B cell (primary cell): ENCODE data around the gene EPAS1. TPM values are rescaled to one million over a fixed set of nuclear protein-coding genes. Genes with fewer than 3 reads are reported as not detected.

Experiments
- ATAC-seq: fragments of 200-7000 bp; cut with Tn5 transposase; one replicate; pipeline ENCODE4 v1.10.0; 2021; ENCODE audit warnings: low read depth, mild to moderate bottlenecking, moderate number of reproducible peaks, moderate library complexity
- CTCF ChIA-PET: fragments of 350-600 bp; sonication (Branson Sonifier 250); formaldehyde crosslinking; loops from one replicate; lab custom pipeline; 2021; ENCODE audit warnings: antibody characterized with exemption, inconsistent platforms; lab: Charles Lee
- POLR2A ChIA-PET: fragments of 350-600 bp; sonication (Branson Sonifier 250); formaldehyde crosslinking; loops from one replicate; lab custom pipeline; 2021; ENCODE audit warnings: antibody characterized with exemption; lab: Charles Lee
- DNase-seq: peaks from one replicate; pipeline ENCODE4 v3.0.0; 2013
- H2AFZ ChIP-seq: 2 replicates; pipeline ENCODE4 v1.6.1; 2012; ENCODE audit warnings: mild to moderate bottlenecking, low read depth, low read length; ENCODE audit not compliant: insufficient read depth, poor library complexity, severe bottlenecking
- H3K27ac ChIP-seq, 2 donors: 1 replicate in 1 of 2; 2 replicates in 1 of 2; pipeline ENCODE4 v1.5.1; 2012 to 2013; ENCODE audit warnings: low read length in 2 of 2, mild to moderate bottlenecking in 2 of 2, moderate library complexity in 1 of 2
- H3K27me3 ChIP-seq, 4 experiments: fragments of 200-600 bp in 1 of 4; sonication (generic) in 1 of 4; replicated peaks in 1 of 4; 1 replicate in 2 of 4; 2 replicates in 2 of 4; pipeline versions ENCODE4 v1.6.1 to v1.7.0; 2013 to 2016; ENCODE audit warnings: low read length in 3 of 4, mild to moderate bottlenecking in 2 of 4, mixed read lengths in 1 of 4, moderate library complexity in 1 of 4; ENCODE audit not compliant: insufficient read depth in 4 of 4, control insufficient read depth in 3 of 4; ENCODE audit errors: control extremely low read depth in 1 of 4
- H3K36me3 ChIP-seq, 2 experiments: replicated peaks in 1 of 2; 1 replicate in 1 of 2; 2 replicates in 1 of 2; pipeline versions ENCODE4 v1.6.1 to v1.7.1; 2013; ENCODE audit warnings: low read length in 1 of 2; ENCODE audit not compliant: insufficient read depth in 2 of 2, control insufficient read depth in 1 of 2; ENCODE audit errors: control extremely low read depth in 1 of 2, extremely low read depth in 1 of 2
- H3K4me1 ChIP-seq, 2 donors: fragments of 200-600 bp in 1 of 2; sonication (generic) in 1 of 2; 1 replicate in 1 of 2; 2 replicates in 1 of 2; pipeline versions ENCODE4 v1.5.1 to v1.6.1; 2013 to 2017; ENCODE audit warnings: low read length in 2 of 2; ENCODE audit not compliant: control insufficient read depth in 2 of 2, insufficient read depth in 2 of 2
- H3K4me2 ChIP-seq: replicated peaks from 2 replicates; pipeline ENCODE3; 2012; ENCODE audit warnings: mild to moderate bottlenecking, low read depth, low read length; ENCODE audit not compliant: poor library complexity, severe bottlenecking
- H3K4me3 ChIP-seq, 5 experiments: fragments of 200-600 bp in 1 of 5; sonication (generic) in 1 of 5; 1 replicate in 3 of 5; 2 replicates in 2 of 5; pipeline versions ENCODE4 v1.5.1 to v1.7.0; 2011 to 2016; ENCODE audit warnings: low read length in 4 of 5, mild to moderate bottlenecking in 4 of 5, low read depth in 2 of 5, control low read depth in 1 of 5, moderate library complexity in 1 of 5; ENCODE audit not compliant: insufficient read depth in 1 of 5; ENCODE audit errors: control extremely low read depth in 1 of 5, extremely low read depth in 1 of 5
- H3K79me2 ChIP-seq: fragments of 200-600 bp; sonication (generic); one replicate; pipeline ENCODE4 v1.6.0; 2016; ENCODE audit warnings: low read length; ENCODE audit not compliant: control insufficient read depth, insufficient read depth
- H3K9ac ChIP-seq: fragments of 200-600 bp; sonication (generic); 2 replicates; pipeline ENCODE4 v1.6.1; 2017; ENCODE audit warnings: mild to moderate bottlenecking, low read length, moderate library complexity
- H3K9me3 ChIP-seq, 3 donors: one replicate each; pipeline versions ENCODE4 v1.6.1 to v1.7.1; 2013; ENCODE audit warnings: low read length in 2 of 3; ENCODE audit not compliant: control insufficient read depth in 2 of 3, insufficient read depth in 1 of 3; ENCODE audit errors: control extremely low read depth in 1 of 3
- H4K20me1 ChIP-seq: 2 replicates; pipeline ENCODE4 v1.6.0; 2012; ENCODE audit warnings: mild to moderate bottlenecking, low read length; ENCODE audit not compliant: insufficient read depth, control insufficient read depth, poor library complexity, severe bottlenecking
- H3K27ac Mint-ChIP-seq: one replicate; pipeline ENCODE4 v1.8.0; 2021; ENCODE audit warnings: mixed read lengths
- H3K27me3 Mint-ChIP-seq: one replicate; pipeline ENCODE4 v1.8.0; 2021; ENCODE audit warnings: mixed read lengths
- H3K4me1 Mint-ChIP-seq: one replicate; pipeline ENCODE4 v1.8.0; 2021; ENCODE audit warnings: mixed read lengths
- H3K4me3 Mint-ChIP-seq: one replicate; pipeline ENCODE4 v1.8.0; 2021; ENCODE audit warnings: mixed read lengths
- H3K9me3 Mint-ChIP-seq: one replicate; pipeline ENCODE4 v1.8.0; 2022; ENCODE audit warnings: mixed read lengths; ENCODE audit not compliant: insufficient read depth
- EZH2 ChIP-seq: IDR thresholded peaks from 2 replicates; pipeline ENCODE4 v1.6.1; 2012; ENCODE audit warnings: borderline replicate concordance, low read depth, mild to moderate bottlenecking, moderate library complexity, low read length; ENCODE audit not compliant: insufficient read depth, poor library complexity, severe bottlenecking
- WGBS: methylation state at CpG from one replicate; pipeline ENCODE4 v1.1.5; 2013; ENCODE audit warnings: missing lambda C conversion rate; ENCODE audit not compliant: insufficient coverage; 5-methylcytosine and 5-hydroxymethylcytosine counted together
- intact Hi-C: fragments of 100-400 bp; cut with micrococcal nuclease; formaldehyde crosslinking; loops from one replicate; pipeline ENCODE4 v1.10.0; 2022
- polyA plus RNA-seq: library from polyadenylated mRNA; depleted of rRNA; stranded (reverse); fragments of >200 nt; gene quantifications from 2 replicates; pipeline ENCODE4 v1.2.3, GENCODE V29; 2012
- total RNA-seq, 2 donors: library from RNA; stranded (reverse); fragments of 120-200 nt in 1 of 2; gene quantifications; 1 replicate in 1 of 2; 2 replicates in 1 of 2; pipeline versions ENCODE4 v1.2.3 to v1.2.4, GENCODE V29; 2013 to 2022
- TF ChIP-seq, protein P1 (sequence below): fragments of 200-600 bp; IDR thresholded peaks from one replicate; pipeline ENCODE4 v1.8.0; 2022; ENCODE audit warnings: antibody characterized with exemption, mild to moderate bottlenecking

The EPAS1 gene
- total and polyA plus RNA-seq, 2 donors (not counting 1 experiment from before 2014, with no cell fraction given): 0.06 to 0.37 TPM

DNA sequence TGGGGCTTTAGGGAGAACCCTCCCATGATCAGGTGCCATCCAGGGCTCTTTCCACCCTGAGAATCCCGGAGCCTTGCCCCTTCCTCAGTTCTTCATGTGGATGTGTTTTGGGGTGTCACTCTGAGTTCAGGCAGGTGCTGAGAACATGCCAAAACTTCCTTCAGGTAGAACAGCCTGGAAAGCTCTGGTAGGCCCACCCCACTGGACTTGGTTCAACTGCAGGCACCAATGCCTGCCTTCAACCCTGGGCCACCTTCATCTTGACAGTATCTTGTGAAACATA is 85.8 kb downstream of the EPAS1 start:
- H3K9me3 Mint-ChIP-seq: no peaks in the 10 kb centered on the region
- intact Hi-C loops: no loop called here
- H2AFZ ChIP-seq: no peak overlapping the region
- peaks cover 0 to 4% (median 0%) of the 10 kb centered on the region in 4 experiments for H3K27me3 ChIP-seq
- TF ChIP-seq EZH2: no peak
- TF ChIP-seq, protein P1, sequence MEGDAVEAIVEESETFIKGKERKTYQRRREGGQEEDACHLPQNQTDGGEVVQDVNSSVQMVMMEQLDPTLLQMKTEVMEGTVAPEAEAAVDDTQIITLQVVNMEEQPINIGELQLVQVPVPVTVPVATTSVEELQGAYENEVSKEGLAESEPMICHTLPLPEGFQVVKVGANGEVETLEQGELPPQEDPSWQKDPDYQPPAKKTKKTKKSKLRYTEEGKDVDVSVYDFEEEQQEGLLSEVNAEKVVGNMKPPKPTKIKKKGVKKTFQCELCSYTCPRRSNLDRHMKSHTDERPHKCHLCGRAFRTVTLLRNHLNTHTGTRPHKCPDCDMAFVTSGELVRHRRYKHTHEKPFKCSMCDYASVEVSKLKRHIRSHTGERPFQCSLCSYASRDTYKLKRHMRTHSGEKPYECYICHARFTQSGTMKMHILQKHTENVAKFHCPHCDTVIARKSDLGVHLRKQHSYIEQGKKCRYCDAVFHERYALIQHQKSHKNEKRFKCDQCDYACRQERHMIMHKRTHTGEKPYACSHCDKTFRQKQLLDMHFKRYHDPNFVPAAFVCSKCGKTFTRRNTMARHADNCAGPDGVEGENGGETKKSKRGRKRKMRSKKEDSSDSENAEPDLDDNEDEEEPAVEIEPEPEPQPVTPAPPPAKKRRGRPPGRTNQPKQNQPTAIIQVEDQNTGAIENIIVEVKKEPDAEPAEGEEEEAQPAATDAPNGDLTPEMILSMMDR: no peak
- no peak overlapping the region for H3K4me2 ChIP-seq
- H3K9me3 ChIP-seq: no peaks in the 10 kb centered on the region
- H3K79me2 ChIP-seq: no peaks in the 10 kb centered on the region
- DNase-seq (no peak), ATAC-seq (no peak)
- no peak overlapping the region for H3K27ac ChIP-seq
- peaks cover 4% of the 10 kb centered on the region for H3K27me3 Mint-ChIP-seq
- no peaks in the 10 kb centered on the region for H4K20me1 ChIP-seq
- H3K27ac Mint-ChIP-seq: no peak overlapping the region
- no peaks in the 10 kb centered on the region for H3K4me1 Mint-ChIP-seq
- no CpG with 5 or more reads among the region's 1 CpG for WGBS
- POLR2A ChIA-PET: no interaction called here
- H3K4me1 ChIP-seq: no peaks in the 10 kb centered on the region
- H3K4me3 Mint-ChIP-seq: no peak overlapping the region
- no peak overlapping the region for H3K9ac ChIP-seq
- H3K36me3 ChIP-seq: no peaks in the 10 kb centered on the region
- CTCF ChIA-PET: no interaction called here
- no peak overlapping the region for H3K4me3 ChIP-seq

DNA sequence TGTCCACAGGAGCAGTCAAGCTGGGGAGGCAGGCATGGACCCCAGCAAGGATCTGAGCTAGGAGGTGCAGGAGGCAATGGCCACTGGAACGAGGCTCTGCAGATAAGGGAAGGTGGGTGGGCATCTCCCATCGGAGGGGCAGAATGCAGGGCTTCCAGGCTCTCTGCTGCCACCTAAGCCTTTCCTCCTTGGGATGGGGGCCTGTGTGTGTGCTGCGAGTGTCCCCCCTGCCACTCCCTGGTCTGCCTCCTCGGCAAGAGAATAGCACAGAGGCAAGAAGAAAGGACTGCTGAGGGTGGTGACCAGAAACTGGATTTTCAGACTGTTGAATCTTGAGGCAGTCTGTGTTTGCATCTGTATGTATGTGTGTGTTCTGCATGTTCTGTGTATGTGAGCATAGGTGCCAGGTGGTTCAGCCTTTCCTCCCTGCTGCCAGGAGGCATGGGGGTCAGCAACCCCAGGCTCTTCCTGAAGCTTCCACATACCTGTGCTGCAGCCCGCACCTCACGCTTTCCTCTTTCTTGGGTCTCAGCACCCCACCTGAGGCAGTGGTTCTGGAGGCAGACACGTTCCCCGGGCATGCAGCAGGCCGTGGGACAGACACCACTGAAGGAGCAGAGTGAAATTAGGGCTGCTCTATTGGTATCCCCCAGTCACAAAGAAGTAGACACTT is 86.7 kb downstream of the EPAS1 start:
- Histone ChIP-seq H3K9me3 (no peaks in the 10 kb centered on the region), H3K4me3 (no peak overlapping the region), H3K27me3 (peaks cover 0 to 4% (median 0%) of the 10 kb centered on the region in 4 experiments), H3K36me3 (no peaks in the 10 kb centered on the region), H3K27ac (no peak overlapping the region), H2AFZ (no peak overlapping the region), H4K20me1 (no peaks in the 10 kb centered on the region), H3K79me2 (no peaks in the 10 kb centered on the region), H3K4me1 (no peaks in the 10 kb centered on the region), H3K4me2 (no peak overlapping the region), H3K9ac (no peak overlapping the region)
- DNase-seq (no peak), ATAC-seq (no peak)
- intact Hi-C loops: no loop called here
- Mint-ChIP-seq H3K4me1 (no peaks in the 10 kb centered on the region), H3K27ac (no peak overlapping the region), H3K27me3 (peaks cover 6% of the 10 kb centered on the region), H3K4me3 (no peak overlapping the region), H3K9me3 (no peaks in the 10 kb centered on the region)
- CTCF ChIA-PET: interaction anchor here (1.2 kb wide), 1 partner anchor 12 kb away, joined by 3 read pairs; no protein-coding TSS in a partner anchor
- 88% methylated on average over 8 of the region's 9 CpGs for WGBS
- POLR2A ChIA-PET: no interaction called here
- TF ChIP-seq, protein P1: no peak
- TF ChIP-seq EZH2: no peak
